NCI-H226 (cell line): ENCODE results near the gene GPR155.

Experiments
- DNase-seq: peaks from one replicate; pipeline ENCODE4 v3.0.0-alpha.2; 2015

Gene GPR155

GRCh38 chr2:174486563-174487107, at the start of gene GPR155:
Gene GPR155, minus strand, starts transcription at chr2:174487029. Its CDS starts 5,073 bp downstream, at chr2:174481956.
- DNase-seq, result peak; percentile 11

DNA sequence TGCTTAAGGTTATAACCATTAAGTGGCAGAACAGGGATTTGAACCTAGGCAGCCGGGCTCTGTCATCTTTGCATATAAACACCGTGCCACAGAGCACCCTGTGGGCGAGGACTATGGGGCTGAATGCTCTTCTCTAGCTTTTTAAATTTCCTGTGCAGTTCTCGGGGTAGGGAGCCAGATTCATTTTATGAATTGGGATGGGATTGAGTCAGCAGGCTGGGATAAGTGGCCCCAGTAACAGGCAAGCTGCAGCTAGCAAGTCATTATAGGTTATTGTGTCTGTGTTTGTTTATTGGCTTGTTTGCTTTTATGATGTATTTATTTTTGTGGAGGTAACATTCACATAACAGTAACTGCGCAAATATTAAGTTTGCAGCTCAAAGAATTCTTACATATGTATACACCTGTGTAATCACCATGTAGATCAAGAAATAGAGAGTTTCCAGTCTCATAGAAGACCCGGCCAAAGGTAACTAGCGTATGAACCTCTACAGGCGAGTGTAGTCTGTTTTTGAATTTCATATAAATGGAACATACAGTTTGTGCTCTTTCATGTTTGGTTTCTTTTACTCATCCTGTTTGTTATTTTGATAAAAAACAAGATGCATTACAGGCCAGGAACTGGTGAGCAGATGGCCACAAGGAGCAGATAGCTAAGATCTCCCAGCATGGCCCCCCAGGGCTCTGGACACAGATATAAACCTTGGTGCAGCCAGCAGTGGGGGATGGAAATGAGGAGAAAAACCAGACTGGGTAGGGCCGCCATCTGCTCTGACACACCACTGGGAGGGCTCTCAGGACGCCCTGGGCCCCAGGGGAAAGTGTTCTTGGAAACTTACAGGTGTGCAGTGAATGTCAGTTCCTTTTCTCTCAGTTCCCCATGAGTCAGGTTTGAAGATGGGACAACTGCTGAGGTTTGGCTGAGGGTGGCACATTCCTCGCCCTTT, 49.2 kb upstream of the GPR155 start:
- DNase-seq, result no peak

DNA sequence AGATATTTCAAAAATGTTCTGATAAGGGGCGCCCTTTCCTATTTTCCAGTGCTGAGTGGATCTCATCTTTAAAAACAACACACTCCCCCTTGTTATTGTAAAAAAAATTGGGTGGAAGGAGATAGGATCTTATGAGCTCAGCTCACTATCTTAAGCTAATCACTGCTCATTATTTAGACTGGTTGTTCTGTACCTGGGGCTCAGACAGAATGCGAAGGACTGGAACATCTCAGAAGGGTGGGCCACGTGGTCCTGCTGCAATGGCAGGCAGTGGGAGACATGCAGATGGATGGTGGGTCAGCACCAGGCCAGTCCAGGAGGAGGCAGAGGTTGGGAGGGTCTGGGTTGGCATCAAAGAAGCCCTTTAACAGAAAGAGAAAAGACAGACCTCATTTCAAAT, 48.3 kb upstream of the GPR155 start:
- DNase-seq, result no peak

- DNase-seq, result no peak
These were observed 43.1 kb upstream of the GPR155 start for GRCh38 chr2:174529916-174530315.

GRCh38 chr2:174527959-174528358, 41.1 kb upstream of the GPR155 start:
- DNase-seq, result no peak

GRCh38 chr2:174527101-174527721, 40.4 kb upstream of the GPR155 start:
- no peak for DNase-seq

DNA sequence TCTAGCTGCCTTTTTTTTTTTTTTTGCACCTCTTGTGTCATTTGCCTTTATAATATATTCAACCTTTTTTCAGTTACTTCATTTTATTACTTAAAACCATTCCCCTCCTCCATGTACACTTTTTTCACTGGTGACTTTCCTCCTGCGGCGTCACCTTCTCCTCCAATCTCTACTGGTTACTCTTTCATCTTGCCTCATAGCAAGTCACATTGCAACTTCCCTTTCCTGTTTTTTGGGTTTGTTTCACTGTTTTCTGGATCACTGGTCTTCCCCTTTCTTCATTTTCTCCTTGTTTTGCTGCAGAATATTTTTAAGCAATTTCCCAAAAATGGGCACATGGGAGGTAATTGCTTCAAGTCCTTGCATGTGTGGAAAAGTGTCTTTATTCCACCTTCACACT, 37.7 kb upstream of the GPR155 start:
- no peak for DNase-seq

- DNase-seq, result no peak
These were observed 35.7 kb upstream of the GPR155 start for GRCh38 chr2:174522553-174522952.

DNA sequence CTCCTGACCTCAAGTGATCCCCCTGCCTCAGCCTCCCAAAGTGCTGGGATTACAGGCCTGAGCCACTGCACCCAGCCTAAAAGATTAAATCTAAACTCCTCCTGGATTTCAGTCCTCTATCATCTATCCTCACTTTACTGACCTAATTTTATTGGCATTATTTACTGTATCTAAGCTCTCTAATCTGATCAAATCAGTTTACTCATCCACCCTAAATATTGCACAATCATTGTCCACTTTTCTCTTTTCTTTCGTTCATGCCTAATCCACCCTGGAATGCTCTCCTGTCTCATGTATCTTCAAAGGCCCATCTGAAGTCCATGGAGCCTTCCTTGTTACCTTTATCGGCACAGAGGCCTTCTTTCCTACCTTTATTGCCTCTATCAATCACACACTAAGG, 31.6 kb upstream of the GPR155 start:
- no peak for DNase-seq

- DNase-seq, result no peak
These were observed 29.9 kb upstream of the GPR155 start for GRCh38 chr2:174516501-174517378.

- DNase-seq, result no peak
These were observed 25.5 kb upstream of the GPR155 start for GRCh38 chr2:174512345-174512744.

DNA sequence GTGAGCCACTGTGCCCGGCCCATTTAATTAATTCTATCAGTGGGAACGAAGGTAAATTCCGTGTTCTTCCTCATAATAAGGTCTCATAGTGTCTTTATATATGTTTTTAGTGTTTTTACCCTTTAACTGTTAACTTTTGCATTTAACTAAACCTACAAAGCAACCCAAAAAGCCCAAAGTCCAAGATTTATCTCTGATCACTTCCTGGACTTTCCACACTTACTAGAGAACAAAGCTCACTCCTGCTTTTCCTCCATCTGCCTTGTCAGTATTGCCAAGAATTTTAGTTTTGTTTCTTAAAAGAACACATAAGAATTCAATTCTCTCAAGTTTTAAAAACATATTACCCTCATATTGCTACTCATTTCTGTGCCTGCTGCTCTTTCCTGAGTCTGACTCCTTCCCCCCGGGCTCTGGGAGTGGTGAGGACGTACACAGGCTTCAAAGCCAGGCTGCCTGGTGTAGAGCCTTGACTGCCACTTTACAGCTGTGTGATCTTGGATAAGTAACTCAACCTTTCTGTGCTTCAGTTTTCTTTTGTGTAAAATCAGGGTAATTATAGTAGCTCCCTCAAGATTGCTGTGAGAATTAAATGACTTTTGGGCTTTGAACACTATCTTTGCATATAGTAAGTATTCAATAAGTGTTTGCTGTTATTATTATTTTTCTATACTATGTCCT, 24.9 kb upstream of the GPR155 start:
- no peak for DNase-seq

- no peak for DNase-seq
These were observed 23.9 kb upstream of the GPR155 start for GRCh38 chr2:174510583-174511189.

DNA sequence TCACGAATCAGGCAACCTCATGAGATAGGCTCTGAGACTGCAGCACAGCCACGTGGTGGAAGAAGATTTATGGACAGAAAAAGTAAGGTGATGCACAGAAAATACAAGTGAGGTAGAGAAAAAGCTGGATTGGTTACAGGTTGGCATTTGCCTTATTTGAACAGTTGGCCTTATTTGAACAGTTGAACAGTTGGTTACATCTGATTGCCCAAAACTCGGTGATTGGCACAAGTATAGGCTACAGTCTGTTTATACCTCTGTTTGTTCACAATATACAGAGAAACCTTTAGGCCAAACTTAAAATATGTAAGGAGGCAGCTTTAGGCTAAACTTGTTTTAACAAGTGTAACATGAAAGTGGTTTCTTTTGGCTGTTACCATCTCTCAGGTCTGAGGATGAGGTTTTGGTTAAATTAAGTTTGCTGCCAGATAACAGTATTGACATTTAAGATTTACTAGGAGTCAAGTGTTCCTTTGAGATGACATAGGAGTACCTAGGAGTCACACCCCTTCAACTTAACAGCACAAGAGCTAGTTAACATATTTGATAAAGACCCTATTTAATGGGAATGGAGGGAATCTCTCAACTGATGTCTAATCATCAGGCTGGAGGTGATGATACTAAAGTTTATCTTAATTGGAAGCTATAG, 16.5 kb upstream of the GPR155 start:
- no peak for DNase-seq

- no peak for DNase-seq
These were observed 12.5 kb upstream of the GPR155 start for GRCh38 chr2:174499371-174499770.

- DNase-seq, result no peak
These were observed 8.7 kb upstream of the GPR155 start for GRCh38 chr2:174495365-174496012.

DNA sequence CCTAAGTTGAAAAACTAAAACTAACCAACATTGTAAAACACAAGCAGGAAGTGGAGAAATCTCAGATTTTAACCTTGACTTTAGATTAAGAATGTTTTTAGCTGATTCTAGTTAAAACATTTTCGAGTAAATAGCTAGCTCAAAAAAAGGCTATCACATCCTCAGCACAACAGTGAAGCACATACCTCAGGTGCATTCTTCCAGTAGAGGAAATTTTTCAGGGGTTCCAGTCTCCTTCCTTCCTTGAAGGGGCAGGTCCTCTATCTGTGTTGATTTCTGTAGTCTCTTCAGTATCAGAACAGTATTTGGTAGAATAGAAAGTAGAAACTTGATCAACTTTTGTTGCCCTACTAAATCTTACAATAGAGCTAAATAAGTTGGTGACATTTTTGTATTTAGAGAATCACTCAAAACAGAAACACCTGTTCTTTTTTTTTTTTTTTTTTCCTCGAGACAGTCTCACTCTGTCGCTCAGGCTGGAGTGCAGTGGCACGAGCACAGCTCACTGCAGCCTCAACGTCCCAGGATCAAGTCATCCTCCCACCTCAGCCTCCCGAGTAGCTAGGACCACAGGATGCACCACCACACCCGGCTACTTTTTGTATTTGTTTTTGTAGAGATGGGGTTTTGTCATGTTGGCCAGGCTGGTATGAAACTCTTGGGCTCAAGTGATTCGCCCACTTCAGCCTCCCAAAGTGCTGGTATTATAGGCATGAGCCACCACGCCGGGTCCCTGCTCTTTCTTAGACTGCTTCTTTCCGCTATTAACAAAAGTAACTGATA, 6.9 kb upstream of the GPR155 start:
- DNase-seq, result no peak

GRCh38 chr2:174492963-174493431, 6.2 kb upstream of the GPR155 start:
- DNase-seq, result no peak

DNA sequence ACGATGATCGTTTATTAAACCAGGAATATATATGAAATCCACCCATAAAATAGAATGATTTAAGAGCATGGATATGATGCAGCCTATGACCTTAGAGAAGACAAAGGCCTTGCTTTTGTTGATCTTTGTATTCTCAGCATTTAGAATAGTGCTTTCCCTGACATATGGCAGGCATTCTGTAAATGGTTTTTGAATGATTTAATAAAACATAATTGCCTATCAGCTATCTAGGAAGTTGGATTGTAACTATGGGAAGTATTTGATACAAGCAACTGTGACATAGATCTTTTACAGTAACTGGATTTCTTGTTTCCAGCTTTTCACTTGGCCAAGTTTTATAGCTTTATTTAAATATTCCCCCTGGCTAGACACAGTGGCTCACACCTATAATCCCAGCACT, 5.1 kb upstream of the GPR155 start:
- no peak for DNase-seq

DNA sequence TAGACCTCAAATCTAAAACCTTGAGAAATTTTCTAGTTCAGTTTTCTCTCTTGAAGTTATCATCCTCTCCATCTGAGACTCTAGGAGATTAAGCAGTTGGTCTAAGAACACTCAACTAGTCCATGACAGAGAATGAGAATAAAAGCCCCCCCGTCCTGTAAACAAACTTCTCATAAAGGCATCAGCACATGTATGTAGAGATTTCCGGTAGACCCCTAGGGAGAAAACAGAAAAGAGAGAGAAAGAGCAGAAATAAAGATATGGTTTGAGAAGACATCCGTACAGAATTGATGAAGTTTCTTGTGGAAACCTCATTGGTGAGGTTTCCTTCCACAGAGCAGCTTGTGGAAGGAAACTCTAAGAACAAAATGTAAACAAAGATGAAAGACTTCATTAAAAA, 3.2 kb upstream of the GPR155 start:
- DNase-seq, result no peak
